ENCODE results near the gene TSHR.

- TF ChIP-seq CTCF (IDR thresholded peaks at IDR 0.05) (no peak), POLR2A (IDR thresholded peaks at IDR 0.05) (no peak), EP300 (IDR thresholded peaks at IDR 0.05) (no peak), POLR2AphosphoS5 (IDR thresholded peaks at IDR 0.05) (no peak)
Observed at GRCh38 chr14:80956102-80956501, 681 bp downstream of the TSHR start.
